GM12892 (cell line): ENCODE results near the gene CNTNAP2.

Experiments used
- POLR2A ChIP-seq: IDR thresholded peaks from 2 replicates; pipeline ENCODE4 v1.6.1; 2011; ENCODE audit warnings: low read depth, low read length, control low read depth
- POLR2AphosphoS5 ChIP-seq: IDR thresholded peaks from 2 replicates; pipeline ENCODE4 v1.6.1; 2011; ENCODE audit warnings: low read depth, low read length, control low read depth
- TAF1 ChIP-seq: IDR thresholded peaks from 2 replicates; pipeline ENCODE4 v1.6.1; 2011; ENCODE audit warnings: low read depth, mild to moderate bottlenecking, control low read depth, low read length, borderline replicate concordance

DNA sequence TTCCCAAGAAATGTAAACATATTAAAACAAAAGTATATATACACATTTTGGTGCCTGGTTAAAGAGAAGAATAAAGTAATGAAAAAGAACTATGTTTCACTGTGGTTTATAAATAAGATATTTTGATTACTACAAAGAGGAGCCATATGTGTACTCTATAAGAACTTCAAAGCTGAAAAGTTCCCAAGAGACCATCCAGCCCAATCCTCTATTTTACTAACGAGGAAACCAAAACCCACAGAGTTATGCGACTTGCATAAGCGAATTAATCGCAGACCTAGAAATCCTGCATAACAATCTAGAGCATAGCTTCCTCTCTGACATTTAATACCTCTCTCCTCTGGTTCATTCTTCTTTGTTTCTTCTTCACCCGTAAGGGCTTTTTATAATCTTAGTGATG, 937.1 kb downstream of the CNTNAP2 start:
- no peak for TF ChIP-seq POLR2A
- TF ChIP-seq POLR2AphosphoS5: no peak
- TF ChIP-seq TAF1: no peak
